Liver (tissue), 9 donors: ENCODE measurements around the gene CGNL1. TPM values are rescaled to one million over a fixed set of nuclear protein-coding genes. Genes with fewer than 3 reads are reported as not detected.

Source experiments
- DNase-seq: peaks from one replicate; pipeline ENCODE4 v3.0.0-alpha.2; 2017; ENCODE audit warnings: low spot score
- H3K27ac ChIP-seq, 2 donors: one replicate each; pipeline ENCODE4 v1.7.0; 2013; ENCODE audit warnings: inconsistent platforms in 2 of 2, low read length in 2 of 2, control low read depth in 1 of 2, low read depth in 1 of 2, mild to moderate bottlenecking in 1 of 2
- H3K27me3 ChIP-seq, 4 donors: one replicate each; pipeline versions ENCODE4 v1.6.1 to v1.7.0; 2013; ENCODE audit warnings: low read length in 3 of 4, inconsistent platforms in 1 of 4, mild to moderate bottlenecking in 1 of 4, moderate library complexity in 1 of 4; ENCODE audit not compliant: control insufficient read depth in 4 of 4, insufficient read depth in 4 of 4
- H3K36me3 ChIP-seq, 4 donors: one replicate each; pipeline versions ENCODE4 v1.6.1 to v1.7.0; 2013; ENCODE audit warnings: low read length in 3 of 4, mild to moderate bottlenecking in 3 of 4, low read depth in 1 of 4, moderate library complexity in 1 of 4; ENCODE audit not compliant: control insufficient read depth in 4 of 4, insufficient read depth in 3 of 4
- H3K4me1 ChIP-seq, 4 donors: one replicate each; pipeline versions ENCODE4 v1.6.1 to v1.7.0; 2013; ENCODE audit warnings: low read length in 3 of 4, mild to moderate bottlenecking in 3 of 4, moderate library complexity in 1 of 4; ENCODE audit not compliant: control insufficient read depth in 4 of 4, insufficient read depth in 4 of 4
- H3K4me3 ChIP-seq, 3 donors: one replicate each; pipeline versions ENCODE4 v1.6.1 to v1.7.0; 2013; ENCODE audit warnings: low read length in 3 of 3, control low read depth in 1 of 3, low read depth in 1 of 3, mild to moderate bottlenecking in 1 of 3
- H3K9ac ChIP-seq, 2 donors: one replicate each; pipeline ENCODE4 v1.7.0; 2013; ENCODE audit warnings: low read length in 2 of 2, mild to moderate bottlenecking in 2 of 2, moderate library complexity in 2 of 2, control low read depth in 1 of 2, low read depth in 1 of 2
- H3K9me3 ChIP-seq, 4 donors: one replicate each; pipeline versions ENCODE4 v1.6.1 to v1.7.0; 2013; ENCODE audit warnings: low read length in 3 of 4; ENCODE audit not compliant: control insufficient read depth in 4 of 4
- CTCF ChIP-seq: fragments of 150-350 bp; IDR thresholded peaks from 2 replicates; pipeline ENCODE4 v1.5.1; 2017; ENCODE audit warnings: improper control_type of control experiment, low read depth, low read length; ENCODE audit not compliant: missing input control
- EGR1 ChIP-seq, 2 donors: IDR thresholded peaks; 2 replicates each; pipeline ENCODE4 v1.6.1; 2016 to 2018; ENCODE audit warnings: antibody characterized with exemption in 2 of 2, low read depth in 2 of 2
- FOXA1 ChIP-seq: IDR thresholded peaks from 2 replicates; pipeline ENCODE4 v1.6.1; 2016; ENCODE audit warnings: antibody characterized with exemption
- FOXA2 ChIP-seq: IDR thresholded peaks from 2 replicates; pipeline ENCODE4 v1.6.1; 2016; ENCODE audit warnings: antibody characterized with exemption
- GABPA ChIP-seq, 2 donors: IDR thresholded peaks in 1 of 2; conservative IDR thresholded peaks in 1 of 2; 2 replicates each; pipeline ENCODE4 v1.6.1; 2016; ENCODE audit warnings: antibody characterized with exemption in 2 of 2, mild to moderate bottlenecking in 1 of 2, moderate library complexity in 1 of 2
- HNF4A ChIP-seq, 2 donors: conservative IDR thresholded peaks; 2 replicates each; pipeline ENCODE4 v1.6.1; 2016; ENCODE audit warnings: antibody characterized with exemption in 2 of 2, mild to moderate bottlenecking in 2 of 2
- HNF4G ChIP-seq: IDR thresholded peaks from 2 replicates; pipeline ENCODE4 v1.6.1; 2016; ENCODE audit warnings: antibody characterized with exemption
- JUND ChIP-seq, 2 donors: IDR thresholded peaks; 2 replicates each; pipeline ENCODE4 v1.6.1; 2016; ENCODE audit warnings: antibody characterized with exemption in 2 of 2
- MAX ChIP-seq: IDR thresholded peaks from 2 replicates; pipeline ENCODE4 v1.6.1; 2016; ENCODE audit warnings: antibody characterized with exemption
- NR2F2 ChIP-seq: IDR thresholded peaks from 2 replicates; pipeline ENCODE4 v1.6.1; 2016; ENCODE audit warnings: antibody characterized with exemption
- RAD21 ChIP-seq, 2 donors: IDR thresholded peaks; 2 replicates each; pipeline ENCODE4 v1.6.1; 2016; ENCODE audit warnings: antibody characterized with exemption in 2 of 2, mild to moderate bottlenecking in 2 of 2
- RXRA ChIP-seq, 2 donors: IDR thresholded peaks; 2 replicates each; pipeline ENCODE4 v1.6.1; 2017 to 2018; ENCODE audit warnings: antibody characterized with exemption in 2 of 2, mild to moderate bottlenecking in 1 of 2
- SP1 ChIP-seq: IDR thresholded peaks from 2 replicates; pipeline ENCODE4 v1.6.1; 2018; ENCODE audit warnings: antibody characterized with exemption, mild to moderate bottlenecking
- TAF1 ChIP-seq: conservative IDR thresholded peaks from 2 replicates; pipeline ENCODE4 v1.6.1; 2016; ENCODE audit warnings: antibody characterized with exemption, mild to moderate bottlenecking
- YY1 ChIP-seq: IDR thresholded peaks from 2 replicates; pipeline ENCODE4 v1.6.1; 2016; ENCODE audit warnings: antibody characterized with exemption, mild to moderate bottlenecking
- WGBS: extraction: QIAGEN DNeasy Blood & Tissue Kit; methylation state at CpG from one replicate; pipeline ENCODE4 v1.1.7; 2013; 5-methylcytosine and 5-hydroxymethylcytosine counted together
- polyA plus RNA-seq, 2 donors: library from polyadenylated mRNA; stranded (reverse) in 1 of 2; unstranded in 1 of 2; fragments of 200-250 nt in 1 of 2; fragments of >200 nt in 1 of 2; fragmentation: Nextera tagmentation in 1 of 2; extraction: Ambion mirVana in 1 of 2; gene quantifications; one replicate each; pipeline versions ENCODE4 v1.2.1 to v1.2.3, GENCODE V29; 2013 to 2015
- total RNA-seq, 2 donors: library from RNA; depleted of rRNA; stranded (reverse); fragments of >200 nt; gene quantifications; one replicate each; pipeline ENCODE4 v1.2.3, GENCODE V29; 2014
- TF ChIP-seq, protein P1 (sequence below): IDR thresholded peaks from 2 replicates; pipeline ENCODE4 v1.6.1; 2016; ENCODE audit warnings: antibody characterized with exemption
- TF ChIP-seq, protein P2 (sequence below): IDR thresholded peaks from 2 replicates; pipeline ENCODE4 v1.6.1; 2016; ENCODE audit warnings: antibody characterized with exemption, mild to moderate bottlenecking
- TF ChIP-seq, protein P3 (sequence below): IDR thresholded peaks from 2 replicates; pipeline ENCODE4 v1.6.1; 2016; ENCODE audit warnings: antibody characterized with exemption
- donor health status: healthy.
- donor health status: healthy.
- donor health status: healthy.
- donor health status: healthy.
- donor health status: healthy.

Gene CGNL1
- total and polyA plus RNA-seq, 4 donors: 12.0 to 31.9 (median 16.1) TPM

DNA sequence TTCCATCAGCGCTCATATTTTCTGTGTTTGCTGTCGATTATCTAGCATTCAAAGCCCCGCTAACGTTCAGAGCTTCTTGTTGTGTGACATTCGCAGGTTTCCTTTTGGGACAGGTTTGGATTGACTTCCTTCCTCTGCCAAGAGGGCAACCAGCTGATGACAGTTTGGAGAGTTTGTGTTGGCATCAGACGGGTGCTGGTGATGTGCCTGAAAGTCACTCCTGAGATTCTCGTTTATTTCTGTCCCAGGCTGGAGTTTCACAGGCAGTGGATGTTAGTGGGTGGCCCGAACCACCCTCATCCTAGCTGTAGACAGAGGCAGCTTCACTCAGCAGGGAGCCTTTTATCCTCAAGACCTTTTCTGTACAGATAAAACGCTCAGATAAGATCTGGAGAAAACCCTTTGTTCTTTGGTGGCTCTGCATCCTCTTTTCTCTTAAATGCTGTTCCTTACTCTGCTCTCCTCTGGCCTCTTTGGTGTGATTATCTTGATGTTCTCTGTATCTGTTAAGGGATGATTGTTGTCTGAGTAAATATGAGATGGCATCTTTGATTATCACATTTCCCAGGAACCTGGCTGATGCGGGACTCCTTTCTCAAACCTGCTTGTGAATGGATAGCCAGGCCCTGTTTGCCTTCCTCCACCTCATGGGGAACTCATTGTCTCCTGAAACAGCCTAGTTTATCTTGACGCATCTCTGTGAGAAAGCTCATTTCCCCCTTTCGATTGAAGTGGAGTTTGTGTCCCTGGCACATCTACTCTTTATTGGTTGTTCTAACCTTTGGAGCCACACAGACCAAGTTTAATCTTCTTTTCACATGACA lies 35.9 kb downstream of the CGNL1 start:
- peaks cover 2 to 32% (median 12%) of the 10 kb centered on the region in 4 donors for H3K4me1 ChIP-seq
- H3K9ac ChIP-seq: no peak overlapping the region
- H3K27me3 ChIP-seq: no peaks in the 10 kb centered on the region
- peaks cover 0 to 5% (median 0%) of the 10 kb centered on the region in 4 donors for H3K36me3 ChIP-seq
- no peak for TF ChIP-seq SP1
- no peak for TF ChIP-seq JUND (IDR thresholded peaks at IDR 0.05)
- peak; percentile 44 to 79 for TF ChIP-seq HNF4A (conservative IDR thresholded peaks at IDR 0.05)
- no peak for TF ChIP-seq HNF4G
- no peak for TF ChIP-seq NR2F2
- TF ChIP-seq, protein P1, sequence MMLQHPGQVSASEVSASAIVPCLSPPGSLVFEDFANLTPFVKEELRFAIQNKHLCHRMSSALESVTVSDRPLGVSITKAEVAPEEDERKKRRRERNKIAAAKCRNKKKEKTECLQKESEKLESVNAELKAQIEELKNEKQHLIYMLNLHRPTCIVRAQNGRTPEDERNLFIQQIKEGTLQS: no peak
- TF ChIP-seq, protein P2, sequence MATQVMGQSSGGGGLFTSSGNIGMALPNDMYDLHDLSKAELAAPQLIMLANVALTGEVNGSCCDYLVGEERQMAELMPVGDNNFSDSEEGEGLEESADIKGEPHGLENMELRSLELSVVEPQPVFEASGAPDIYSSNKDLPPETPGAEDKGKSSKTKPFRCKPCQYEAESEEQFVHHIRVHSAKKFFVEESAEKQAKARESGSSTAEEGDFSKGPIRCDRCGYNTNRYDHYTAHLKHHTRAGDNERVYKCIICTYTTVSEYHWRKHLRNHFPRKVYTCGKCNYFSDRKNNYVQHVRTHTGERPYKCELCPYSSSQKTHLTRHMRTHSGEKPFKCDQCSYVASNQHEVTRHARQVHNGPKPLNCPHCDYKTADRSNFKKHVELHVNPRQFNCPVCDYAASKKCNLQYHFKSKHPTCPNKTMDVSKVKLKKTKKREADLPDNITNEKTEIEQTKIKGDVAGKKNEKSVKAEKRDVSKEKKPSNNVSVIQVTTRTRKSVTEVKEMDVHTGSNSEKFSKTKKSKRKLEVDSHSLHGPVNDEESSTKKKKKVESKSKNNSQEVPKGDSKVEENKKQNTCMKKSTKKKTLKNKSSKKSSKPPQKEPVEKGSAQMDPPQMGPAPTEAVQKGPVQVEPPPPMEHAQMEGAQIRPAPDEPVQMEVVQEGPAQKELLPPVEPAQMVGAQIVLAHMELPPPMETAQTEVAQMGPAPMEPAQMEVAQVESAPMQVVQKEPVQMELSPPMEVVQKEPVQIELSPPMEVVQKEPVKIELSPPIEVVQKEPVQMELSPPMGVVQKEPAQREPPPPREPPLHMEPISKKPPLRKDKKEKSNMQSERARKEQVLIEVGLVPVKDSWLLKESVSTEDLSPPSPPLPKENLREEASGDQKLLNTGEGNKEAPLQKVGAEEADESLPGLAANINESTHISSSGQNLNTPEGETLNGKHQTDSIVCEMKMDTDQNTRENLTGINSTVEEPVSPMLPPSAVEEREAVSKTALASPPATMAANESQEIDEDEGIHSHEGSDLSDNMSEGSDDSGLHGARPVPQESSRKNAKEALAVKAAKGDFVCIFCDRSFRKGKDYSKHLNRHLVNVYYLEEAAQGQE: peak; percentile 18
- no peak for TF ChIP-seq CTCF
- peak; percentile 23 for TF ChIP-seq FOXA2
- peak; percentile 11 for TF ChIP-seq YY1
- TF ChIP-seq TAF1: no peak
- peak; percentile 20 for TF ChIP-seq FOXA1
- peak in 1 of 2 donors; percentile 25 for TF ChIP-seq RAD21 (IDR thresholded peaks at IDR 0.05)
- TF ChIP-seq EGR1 (IDR thresholded peaks at IDR 0.05; ENCODE audit: low read depth in 2 of 2): no peak
- TF ChIP-seq RXRA (IDR thresholded peaks at IDR 0.05): peak in 1 of 2 donors; percentile 63
- peak; percentile 55 for TF ChIP-seq MAX
- TF ChIP-seq GABPA (IDR thresholded peaks at IDR 0.05 in 1 of 2, conservative IDR thresholded peaks at IDR 0.05 in 1 of 2): no peak
- TF ChIP-seq, protein P3, sequence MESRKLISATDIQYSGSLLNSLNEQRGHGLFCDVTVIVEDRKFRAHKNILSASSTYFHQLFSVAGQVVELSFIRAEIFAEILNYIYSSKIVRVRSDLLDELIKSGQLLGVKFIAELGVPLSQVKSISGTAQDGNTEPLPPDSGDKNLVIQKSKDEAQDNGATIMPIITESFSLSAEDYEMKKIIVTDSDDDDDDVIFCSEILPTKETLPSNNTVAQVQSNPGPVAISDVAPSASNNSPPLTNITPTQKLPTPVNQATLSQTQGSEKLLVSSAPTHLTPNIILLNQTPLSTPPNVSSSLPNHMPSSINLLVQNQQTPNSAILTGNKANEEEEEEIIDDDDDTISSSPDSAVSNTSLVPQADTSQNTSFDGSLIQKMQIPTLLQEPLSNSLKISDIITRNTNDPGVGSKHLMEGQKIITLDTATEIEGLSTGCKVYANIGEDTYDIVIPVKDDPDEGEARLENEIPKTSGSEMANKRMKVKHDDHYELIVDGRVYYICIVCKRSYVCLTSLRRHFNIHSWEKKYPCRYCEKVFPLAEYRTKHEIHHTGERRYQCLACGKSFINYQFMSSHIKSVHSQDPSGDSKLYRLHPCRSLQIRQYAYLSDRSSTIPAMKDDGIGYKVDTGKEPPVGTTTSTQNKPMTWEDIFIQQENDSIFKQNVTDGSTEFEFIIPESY: no peak
- DNase-seq: no peak
- H3K4me3 ChIP-seq: no peak overlapping the region
- peak overlapping the region; percentile 11 to 55 for H3K27ac ChIP-seq
- WGBS: 50% methylated on average over 12 of the region's 12 CpGs
- no peaks in the 10 kb centered on the region for H3K9me3 ChIP-seq
